ENCODE data around the gene VAMP4.

Gene VAMP4

GRCh38 chr1:171741872-171742576 lies at the start of gene VAMP4:
TSS of gene VAMP4 (minus strand) at chr1:171742065. CDS start at chr1:171738414, 3,651 bp downstream.
- FAIRE-seq, result peak; percentile 93
- peak; percentile 70 for DNase-seq (ENCODE audit: insufficient read length, low spot score)

- DNase-seq (ENCODE audit: insufficient read length, low spot score), result no peak
- FAIRE-seq, result no peak
These were observed 48.5 kb upstream of the VAMP4 start for GRCh38 chr1:171790318-171790717.

GRCh38 chr1:171788696-171789095 lies 46.8 kb upstream of the VAMP4 start:
- FAIRE-seq, result no peak

GRCh38 chr1:171787686-171788480 lies 46.0 kb upstream of the VAMP4 start:
- FAIRE-seq (no peak), DNase-seq (ENCODE audit: insufficient read length, low spot score) (no peak)

More at GRCh38 chr1:171788696-171789095, 46.8 kb upstream of the VAMP4 start:
- DNase-seq (ENCODE audit: insufficient read length, low spot score), result no peak

- DNase-seq (ENCODE audit: insufficient read length, low spot score) (no peak), FAIRE-seq (no peak)
These were observed 44.7 kb upstream of the VAMP4 start for GRCh38 chr1:171786534-171786933.

GRCh38 chr1:171785766-171786165 lies 43.9 kb upstream of the VAMP4 start:
- no peak for DNase-seq (ENCODE audit: insufficient read length, low spot score)
- no peak for FAIRE-seq

- FAIRE-seq, result peak; percentile 49
- DNase-seq (ENCODE audit: insufficient read length, low spot score), result no peak
These were observed 42.9 kb upstream of the VAMP4 start for GRCh38 chr1:171784784-171785183.

- FAIRE-seq, result no peak
These were observed 42.1 kb upstream of the VAMP4 start for GRCh38 chr1:171783816-171784530.

GRCh38 chr1:171781176-171781875 lies 39.5 kb upstream of the VAMP4 start, which contains the start of gene METTL13:
TSS of gene METTL13 (plus strand) at chr1:171781660. CDS start at chr1:171781968, 308 bp downstream.
- peak; percentile 89 for DNase-seq (ENCODE audit: insufficient read length, low spot score)
- peak; percentile 96 for FAIRE-seq

More at GRCh38 chr1:171783816-171784530, 42.1 kb upstream of the VAMP4 start:
- DNase-seq (ENCODE audit: insufficient read length, low spot score), result no peak

GRCh38 chr1:171780583-171781175 lies 38.8 kb upstream of the VAMP4 start:
- no peak for DNase-seq (ENCODE audit: insufficient read length, low spot score)
- FAIRE-seq, result no peak

- no peak for DNase-seq (ENCODE audit: insufficient read length, low spot score)
- no peak for FAIRE-seq
These were observed 30.4 kb upstream of the VAMP4 start for GRCh38 chr1:171772312-171772711.

GRCh38 chr1:171769754-171770153 lies 27.9 kb upstream of the VAMP4 start:
- no peak for DNase-seq (ENCODE audit: insufficient read length, low spot score)
- FAIRE-seq, result no peak

GRCh38 chr1:171769171-171769570 lies 27.3 kb upstream of the VAMP4 start:
- FAIRE-seq (no peak), DNase-seq (ENCODE audit: insufficient read length, low spot score) (no peak)

- no peak for DNase-seq (ENCODE audit: insufficient read length, low spot score)
- FAIRE-seq, result no peak
These were observed 21.9 kb upstream of the VAMP4 start for GRCh38 chr1:171763764-171764163.

- DNase-seq (ENCODE audit: insufficient read length, low spot score) (no peak), FAIRE-seq (no peak)
These were observed 20.3 kb upstream of the VAMP4 start for GRCh38 chr1:171762143-171762563.

GRCh38 chr1:171758011-171758410 lies 16.1 kb upstream of the VAMP4 start:
- FAIRE-seq (no peak), DNase-seq (ENCODE audit: insufficient read length, low spot score) (no peak)

- no peak for FAIRE-seq
- DNase-seq (ENCODE audit: insufficient read length, low spot score), result no peak
These were observed 15.0 kb upstream of the VAMP4 start for GRCh38 chr1:171756856-171757255.

GRCh38 chr1:171754971-171755370 lies 13.1 kb upstream of the VAMP4 start:
- no peak for DNase-seq (ENCODE audit: insufficient read length, low spot score)
- no peak for FAIRE-seq

GRCh38 chr1:171754353-171754705 lies 12.5 kb upstream of the VAMP4 start:
- DNase-seq (ENCODE audit: insufficient read length, low spot score) (no peak), FAIRE-seq (no peak)

- FAIRE-seq (no peak), DNase-seq (ENCODE audit: insufficient read length, low spot score) (no peak)
These were observed 12.0 kb upstream of the VAMP4 start for GRCh38 chr1:171753685-171754352.

Data from GM19239 (cell line).